Loucy (cell line): ENCODE data around the gene ARMC12.

Experiments used
- CTCF ChIP-seq: fragments of 200-600 bp; sonication (generic); conservative IDR thresholded peaks from 2 replicates; pipeline ENCODE4 v1.5.1; 2014; ENCODE audit warnings: mild to moderate bottlenecking, antibody characterized with exemption, low read length
- EZH2phosphoT487 ChIP-seq: fragments of 200-600 bp; IDR thresholded peaks from 2 replicates; pipeline ENCODE4 v1.6.1; 2018; ENCODE audit warnings: antibody characterized with exemption, mild to moderate bottlenecking, moderate library complexity, borderline replicate concordance

- TF ChIP-seq CTCF (no peak), EZH2phosphoT487 (no peak)
These were observed 45.6 kb downstream of the ARMC12 start for GRCh38 chr6:35782424-35782823.
